LNCAP (cell line): Measurements from ENCODE around the gene EPB41L4A.

Source experiments
- TF ChIP-seq, protein P1 (sequence below): fragments of 450-650 bp; IDR thresholded peaks from 2 replicates; pipeline ENCODE4 v1.5.1; 2017; ENCODE audit warnings: mild to moderate bottlenecking

The EPB41L4A gene, protein sequence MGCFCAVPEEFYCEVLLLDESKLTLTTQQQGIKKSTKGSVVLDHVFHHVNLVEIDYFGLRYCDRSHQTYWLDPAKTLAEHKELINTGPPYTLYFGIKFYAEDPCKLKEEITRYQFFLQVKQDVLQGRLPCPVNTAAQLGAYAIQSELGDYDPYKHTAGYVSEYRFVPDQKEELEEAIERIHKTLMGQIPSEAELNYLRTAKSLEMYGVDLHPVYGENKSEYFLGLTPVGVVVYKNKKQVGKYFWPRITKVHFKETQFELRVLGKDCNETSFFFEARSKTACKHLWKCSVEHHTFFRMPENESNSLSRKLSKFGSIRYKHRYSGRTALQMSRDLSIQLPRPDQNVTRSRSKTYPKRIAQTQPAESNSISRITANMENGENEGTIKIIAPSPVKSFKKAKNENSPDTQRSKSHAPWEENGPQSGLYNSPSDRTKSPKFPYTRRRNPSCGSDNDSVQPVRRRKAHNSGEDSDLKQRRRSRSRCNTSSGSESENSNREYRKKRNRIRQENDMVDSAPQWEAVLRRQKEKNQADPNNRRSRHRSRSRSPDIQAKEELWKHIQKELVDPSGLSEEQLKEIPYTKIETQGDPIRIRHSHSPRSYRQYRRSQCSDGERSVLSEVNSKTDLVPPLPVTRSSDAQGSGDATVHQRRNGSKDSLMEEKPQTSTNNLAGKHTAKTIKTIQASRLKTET

DNA sequence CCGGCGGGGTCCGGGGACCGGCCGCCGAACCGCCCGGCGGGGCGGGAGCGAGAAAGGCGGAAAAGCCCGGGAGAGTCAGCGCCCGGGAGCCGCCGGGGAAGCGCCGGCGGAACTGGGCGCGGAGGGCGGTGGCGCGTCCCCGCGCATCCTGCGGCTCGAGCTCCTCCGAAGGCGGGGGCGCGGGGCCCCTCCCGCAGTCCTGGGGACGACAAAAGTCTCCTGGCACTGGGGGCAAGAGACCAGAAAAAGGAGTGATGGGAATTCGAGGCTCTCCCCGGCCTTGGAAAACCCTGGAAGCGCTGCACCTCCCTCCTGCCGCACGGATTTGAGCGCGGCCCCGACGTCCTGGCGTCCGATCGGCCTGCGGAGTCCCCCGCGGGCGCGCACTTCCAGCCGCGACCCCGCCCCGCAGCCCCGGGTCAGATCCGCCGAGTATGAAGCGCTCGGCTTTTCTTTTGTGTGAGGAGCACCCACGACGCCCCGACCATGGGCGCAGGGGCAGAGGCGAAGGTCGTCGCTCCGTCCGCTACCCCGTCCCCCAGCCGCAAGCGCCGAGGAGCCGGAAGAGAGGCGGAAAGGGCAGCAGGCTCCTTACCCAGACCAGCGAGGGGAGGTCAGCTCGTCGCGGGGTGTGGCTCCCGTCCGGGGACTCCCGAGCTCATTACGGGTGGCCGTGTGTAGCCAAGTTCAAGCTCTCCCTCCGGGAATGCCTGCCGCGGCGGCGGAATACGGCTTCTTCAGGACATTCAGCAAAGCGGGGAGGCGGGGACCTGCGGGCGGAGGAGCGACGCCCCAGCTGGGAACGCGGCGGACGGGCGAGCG, at the start of gene EPB41L4A:
Gene EPB41L4A (minus strand): TSS at position 114 of the 822 bp plus-strand sequence. CDS start 238 bp downstream, outside the sequence.
- TF ChIP-seq, protein P1, sequence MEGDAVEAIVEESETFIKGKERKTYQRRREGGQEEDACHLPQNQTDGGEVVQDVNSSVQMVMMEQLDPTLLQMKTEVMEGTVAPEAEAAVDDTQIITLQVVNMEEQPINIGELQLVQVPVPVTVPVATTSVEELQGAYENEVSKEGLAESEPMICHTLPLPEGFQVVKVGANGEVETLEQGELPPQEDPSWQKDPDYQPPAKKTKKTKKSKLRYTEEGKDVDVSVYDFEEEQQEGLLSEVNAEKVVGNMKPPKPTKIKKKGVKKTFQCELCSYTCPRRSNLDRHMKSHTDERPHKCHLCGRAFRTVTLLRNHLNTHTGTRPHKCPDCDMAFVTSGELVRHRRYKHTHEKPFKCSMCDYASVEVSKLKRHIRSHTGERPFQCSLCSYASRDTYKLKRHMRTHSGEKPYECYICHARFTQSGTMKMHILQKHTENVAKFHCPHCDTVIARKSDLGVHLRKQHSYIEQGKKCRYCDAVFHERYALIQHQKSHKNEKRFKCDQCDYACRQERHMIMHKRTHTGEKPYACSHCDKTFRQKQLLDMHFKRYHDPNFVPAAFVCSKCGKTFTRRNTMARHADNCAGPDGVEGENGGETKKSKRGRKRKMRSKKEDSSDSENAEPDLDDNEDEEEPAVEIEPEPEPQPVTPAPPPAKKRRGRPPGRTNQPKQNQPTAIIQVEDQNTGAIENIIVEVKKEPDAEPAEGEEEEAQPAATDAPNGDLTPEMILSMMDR, result no peak

- TF ChIP-seq, protein P1, result no peak
Measured at GRCh38 chr5:112467485-112467884, 48.4 kb upstream of the EPB41L4A start.

DNA sequence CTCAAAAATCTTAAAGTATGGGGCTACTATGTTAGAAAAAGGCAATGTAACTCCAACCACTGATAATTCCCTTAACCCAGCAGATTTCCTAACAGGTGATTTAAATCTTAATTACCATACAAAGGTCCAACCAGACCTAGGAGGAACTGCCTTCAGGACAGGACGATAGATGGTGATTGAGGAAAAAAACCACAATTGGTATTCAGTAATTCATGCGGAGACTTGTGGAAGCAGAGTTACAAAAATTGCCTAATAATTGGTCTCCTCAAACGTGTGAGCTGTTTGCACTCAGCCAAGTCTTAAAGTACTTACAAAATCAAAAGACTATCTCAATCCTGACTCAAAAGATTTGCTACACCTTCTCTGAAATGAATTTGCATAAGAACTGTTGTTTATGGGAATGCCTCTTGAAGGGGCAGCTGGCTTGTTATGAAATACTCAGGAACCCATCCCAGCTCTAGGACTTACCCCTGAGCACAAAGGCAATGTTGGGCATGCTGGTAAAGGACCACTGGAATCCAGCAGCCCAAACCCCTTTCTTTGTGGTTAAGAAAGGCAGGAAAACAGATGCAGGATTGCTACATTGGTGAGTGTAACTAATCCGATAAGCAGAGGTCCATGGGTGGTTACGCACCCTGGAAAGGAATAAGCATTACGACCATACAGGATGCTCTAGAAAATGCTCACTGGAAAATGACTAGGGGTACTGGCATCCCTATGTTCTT, 26.7 kb upstream of the EPB41L4A start:
- TF ChIP-seq, protein P1, result no peak

GRCh38 chr5:112440031-112440430, 21.0 kb upstream of the EPB41L4A start:
- TF ChIP-seq, protein P1, result no peak

DNA sequence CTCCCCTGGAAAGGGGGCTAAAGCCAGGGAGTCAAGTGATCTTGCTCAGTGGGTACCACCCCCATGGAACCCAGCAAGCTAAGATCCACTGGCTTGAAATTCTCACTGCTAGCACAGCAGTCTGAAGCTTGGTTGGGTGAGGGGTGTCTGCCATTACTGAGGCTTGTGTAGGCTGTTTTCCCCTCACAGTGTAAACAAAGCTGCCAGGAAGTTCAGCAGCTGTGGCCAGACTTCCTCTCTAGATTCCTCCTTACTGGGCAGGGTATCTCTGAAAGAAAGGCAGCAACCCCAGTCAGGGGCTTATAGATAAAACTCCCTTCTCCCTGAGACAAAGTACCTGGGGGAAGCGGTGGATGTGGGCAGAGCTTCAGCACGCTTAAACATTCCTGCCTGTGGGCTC, 17.1 kb upstream of the EPB41L4A start:
- TF ChIP-seq, protein P1, result no peak

DNA sequence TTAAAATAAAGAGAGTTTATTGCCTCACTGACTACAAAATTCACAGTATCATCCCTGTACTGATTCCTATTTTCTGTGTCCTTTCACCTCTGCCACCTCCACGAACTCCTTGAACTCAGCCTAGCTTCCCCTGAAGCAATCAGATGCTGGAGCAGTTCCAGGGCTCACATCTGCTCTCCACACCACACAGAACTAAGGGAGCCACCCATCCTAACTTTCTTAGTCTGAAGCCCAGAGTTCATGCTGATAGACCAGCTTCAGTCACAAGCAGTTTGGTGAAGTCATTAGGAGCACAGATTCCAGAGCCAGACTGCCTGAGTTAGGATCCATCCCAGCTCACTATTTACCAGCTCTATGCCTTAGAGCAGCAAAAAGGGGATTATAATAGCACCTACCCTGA, 15.6 kb upstream of the EPB41L4A start:
- TF ChIP-seq, protein P1, result no peak
